ENCODE data around the gene TMEM82.

- TF ChIP-seq CTCF (IDR thresholded peaks at IDR 0.05; ENCODE audit: poor library complexity) (no peak), EZH2 (IDR thresholded peaks at IDR 0.05; ENCODE audit: borderline replicate concordance) (no peak), EZH2phosphoT487 (IDR thresholded peaks at IDR 0.05; ENCODE audit: low read depth, severe bottlenecking, unreplicated experiment) (no peak)
Observed at GRCh38 chr1:15777909-15778707, 35.8 kb downstream of the TMEM82 start.

All from hepatocyte (in vitro differentiated cells).